GM19324 (cell line): ENCODE measurements around the gene LRRC14B.
"Not testable (repeated sequence)": the region's sequence is repeated elsewhere in the genome, so short reads cannot be mapped to it uniquely, and the experiment has no call there.

ENCODE experiments used
- ATAC-seq: cut with Tn5 transposase; IDR thresholded peaks from one replicate; pipeline ENCODE4 v1.9.1; 2021; ENCODE audit warnings: mild to moderate bottlenecking, moderate library complexity; ENCODE audit not compliant: unreplicated experiment, low FRiP score

LRRC14B gene

GRCh38 chr5:159448-160172 lies 31.7 kb upstream of the LRRC14B start:
- ATAC-seq = no peak

GRCh38 chr5:160173-160510 lies 31.2 kb upstream of the LRRC14B start:
- no peak for ATAC-seq

GRCh38 chr5:160921-161802 lies 30.1 kb upstream of the LRRC14B start:
- ATAC-seq = no peak

- no peak for ATAC-seq
Measured at GRCh38 chr5:161803-162110, 29.5 kb upstream of the LRRC14B start.

- ATAC-seq = no peak
Measured at GRCh38 chr5:162190-162564, 29.1 kb upstream of the LRRC14B start.

GRCh38 chr5:162565-163337 lies 28.5 kb upstream of the LRRC14B start:
- ATAC-seq = no peak

- ATAC-seq = no peak
Measured at GRCh38 chr5:163338-163620, 28.0 kb upstream of the LRRC14B start.

- ATAC-seq = no peak
Measured at GRCh38 chr5:163841-164240, 27.5 kb upstream of the LRRC14B start.

GRCh38 chr5:164244-164643 lies 27.1 kb upstream of the LRRC14B start:
- ATAC-seq = no peak

- ATAC-seq = not testable (repeated sequence)
Measured at GRCh38 chr5:164783-165182, 26.5 kb upstream of the LRRC14B start.

- ATAC-seq = no peak
Measured at GRCh38 chr5:166441-167372, 24.6 kb upstream of the LRRC14B start.

- ATAC-seq = no peak
Measured at GRCh38 chr5:167511-167910, 23.8 kb upstream of the LRRC14B start.

- no peak for ATAC-seq
Measured at GRCh38 chr5:167982-168660, 23.2 kb upstream of the LRRC14B start.

- ATAC-seq = no peak
Measured at GRCh38 chr5:169071-169727, 22.1 kb upstream of the LRRC14B start.

- no peak for ATAC-seq
Measured at GRCh38 chr5:169728-170094, 21.6 kb upstream of the LRRC14B start.

GRCh38 chr5:170971-171800 lies 20.1 kb upstream of the LRRC14B start:
- no peak for ATAC-seq

GRCh38 chr5:171801-172331 lies 19.4 kb upstream of the LRRC14B start:
- ATAC-seq = no peak

GRCh38 chr5:172421-172820 lies 18.9 kb upstream of the LRRC14B start:
- ATAC-seq = no peak
